Measurements from ENCODE around the gene MAS1.

The MAS1 gene

GRCh38 chr6:159880412-159880975, 10.3 kb upstream of the MAS1 start:
- DNase-seq (ENCODE audit: low spot score) = no peak

- no peak for DNase-seq (ENCODE audit: low spot score)
Observed at GRCh38 chr6:159884720-159885119, 6.1 kb upstream of the MAS1 start.

- DNase-seq (ENCODE audit: low spot score) = no peak
Observed at GRCh38 chr6:159886270-159886669, 4.5 kb upstream of the MAS1 start.

GRCh38 chr6:159887146-159887545, 3.6 kb upstream of the MAS1 start:
- DNase-seq (ENCODE audit: low spot score) = no peak

GRCh38 chr6:159887761-159888160, 3.0 kb upstream of the MAS1 start:
- DNase-seq (ENCODE audit: low spot score) = no peak

- no peak for DNase-seq (ENCODE audit: low spot score)
Observed at GRCh38 chr6:159890201-159890600, 587 bp upstream of the MAS1 start.

- DNase-seq (ENCODE audit: low spot score) = no peak
Observed at GRCh38 chr6:159892053-159892452, 1.3 kb downstream of the MAS1 start.

GRCh38 chr6:159893064-159893463, 2.3 kb downstream of the MAS1 start:
- no peak for DNase-seq (ENCODE audit: low spot score)

GRCh38 chr6:159894991-159895390, 4.2 kb downstream of the MAS1 start:
- no peak for DNase-seq (ENCODE audit: low spot score)

- no peak for DNase-seq (ENCODE audit: low spot score)
Observed at GRCh38 chr6:159897603-159898002, 6.8 kb downstream of the MAS1 start.

- DNase-seq (ENCODE audit: low spot score) = no peak
Observed at GRCh38 chr6:159898519-159898918, 7.7 kb downstream of the MAS1 start.

GRCh38 chr6:159899994-159900745, 9.4 kb downstream of the MAS1 start:
- DNase-seq (ENCODE audit: low spot score) = no peak

GRCh38 chr6:159902620-159903019, 11.8 kb downstream of the MAS1 start:
- no peak for DNase-seq (ENCODE audit: low spot score)

- DNase-seq (ENCODE audit: low spot score) = no peak
Observed at GRCh38 chr6:159904497-159904911, 13.7 kb downstream of the MAS1 start.

- no peak for DNase-seq (ENCODE audit: low spot score)
Observed at GRCh38 chr6:159906400-159906799, 15.6 kb downstream of the MAS1 start.

GRCh38 chr6:159908535-159908934, 17.7 kb downstream of the MAS1 start:
- DNase-seq (ENCODE audit: low spot score) = no peak

GRCh38 chr6:159908979-159909378, 18.2 kb downstream of the MAS1 start:
- DNase-seq (ENCODE audit: low spot score) = no peak

GRCh38 chr6:159910342-159910741, 19.6 kb downstream of the MAS1 start:
- DNase-seq (ENCODE audit: low spot score) = no peak

- no peak for DNase-seq (ENCODE audit: low spot score)
Observed at GRCh38 chr6:159913375-159913774, 22.6 kb downstream of the MAS1 start.

- no peak for DNase-seq (ENCODE audit: low spot score)
Observed at GRCh38 chr6:159913862-159914564, 23.2 kb downstream of the MAS1 start.

GRCh38 chr6:159914565-159914923, 23.8 kb downstream of the MAS1 start:
- no peak for DNase-seq (ENCODE audit: low spot score)

- DNase-seq (ENCODE audit: low spot score) = no peak
Observed at GRCh38 chr6:159915397-159915796, 24.6 kb downstream of the MAS1 start.

GRCh38 chr6:159916237-159916636, 25.4 kb downstream of the MAS1 start:
- DNase-seq (ENCODE audit: low spot score) = no peak
